GM18502 (cell line): ENCODE measurements around the gene ADK.
"Not testable (repeated sequence)": the region's sequence is repeated elsewhere in the genome, so short reads cannot be mapped to it uniquely, and the experiment has no call there.

Experiments used
- ATAC-seq: cut with Tn5 transposase; IDR thresholded peaks from one replicate; pipeline ENCODE4 v1.9.1; 2021; ENCODE audit warnings: mild to moderate bottlenecking; ENCODE audit not compliant: unreplicated experiment, poor library complexity

Gene ADK

DNA sequence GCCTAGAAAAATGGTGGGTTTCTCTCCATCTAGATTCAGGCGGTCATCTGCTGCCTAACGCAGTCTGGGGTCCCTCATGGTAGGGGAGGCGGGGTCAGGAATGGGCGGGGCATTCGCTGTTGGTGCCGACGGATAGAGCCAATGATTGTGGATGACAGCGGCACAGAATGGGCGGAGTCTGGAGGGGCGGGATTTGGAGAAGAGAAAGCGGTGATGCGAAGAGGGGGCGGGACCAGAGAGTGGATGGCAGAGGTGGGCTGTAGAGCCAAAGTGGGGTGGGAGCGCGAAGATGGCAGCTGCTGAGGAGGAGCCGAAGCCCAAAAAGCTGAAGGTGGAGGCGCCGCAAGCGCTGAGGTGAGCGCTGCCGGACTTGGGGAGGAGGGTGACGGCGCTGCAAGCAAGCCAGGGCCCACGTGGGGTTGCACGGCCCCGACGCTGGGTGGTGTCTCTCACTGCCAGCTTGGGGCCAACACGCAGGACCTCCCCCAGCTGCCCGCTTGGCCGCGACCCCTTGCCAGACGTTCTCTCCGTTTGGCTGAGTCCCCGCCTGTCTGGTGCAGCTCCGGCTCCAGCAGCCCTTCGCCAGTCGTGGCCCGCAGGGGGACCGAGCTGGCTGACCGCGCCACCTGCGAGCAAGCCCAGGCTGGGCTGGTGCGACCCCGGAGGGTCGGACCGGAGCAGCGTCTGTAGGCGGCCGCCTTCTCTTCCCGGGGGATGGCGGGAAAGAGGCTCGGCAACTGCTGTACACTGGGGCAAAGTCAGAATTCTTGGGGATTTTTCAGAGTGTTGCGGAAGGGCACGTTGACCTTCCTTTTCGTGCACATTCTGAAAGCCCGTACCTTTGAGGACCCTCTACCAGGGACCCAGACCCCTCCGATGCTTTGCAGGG is at the start of gene ADK:
ADK (plus strand) TSS at position 232 of the 889 bp plus-strand sequence; CDS start at position 290, 58 bp downstream.
- ATAC-seq: peak; percentile 86

DNA sequence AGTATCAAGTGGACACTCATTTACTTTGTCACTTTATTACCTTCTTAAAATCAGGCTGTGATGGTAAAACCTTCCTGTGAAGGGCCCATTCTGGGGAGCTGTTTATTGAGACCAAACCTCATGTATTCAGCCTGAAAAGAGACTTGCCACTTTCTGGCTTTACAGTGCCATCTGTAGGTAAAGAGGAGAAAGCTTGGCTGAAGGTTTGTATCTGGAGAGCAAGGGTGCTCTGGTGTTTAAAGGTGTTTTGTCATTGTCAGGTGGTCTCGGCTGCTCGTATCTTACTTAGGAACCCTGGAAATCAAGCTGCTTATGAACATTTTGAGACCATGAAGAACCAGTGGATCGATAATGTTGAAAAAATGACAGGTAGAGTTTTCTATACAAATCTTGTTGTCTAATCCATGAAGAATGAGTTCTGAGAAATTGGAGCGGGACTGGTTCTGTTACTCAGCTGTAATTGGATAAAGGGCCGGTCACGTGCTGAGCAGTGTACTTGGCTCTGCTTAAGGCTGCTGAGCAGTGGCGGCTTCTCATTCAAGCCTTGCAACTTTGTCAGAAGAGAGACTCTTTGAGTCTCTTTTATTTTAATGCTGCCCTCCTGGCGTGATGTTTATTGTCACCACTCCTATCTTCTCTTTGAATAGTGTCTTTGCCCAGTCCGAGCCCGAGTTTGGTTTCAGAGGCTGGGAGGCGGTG is 47.3 kb upstream of the ADK start:
- ATAC-seq: no peak

GRCh38 chr10:74104480-74104879 is 46.5 kb upstream of the ADK start:
- ATAC-seq: no peak

- no peak for ATAC-seq
Observed at GRCh38 chr10:74104996-74105395, 46.0 kb upstream of the ADK start.

GRCh38 chr10:74107391-74107790 is 43.6 kb upstream of the ADK start:
- no peak for ATAC-seq

DNA sequence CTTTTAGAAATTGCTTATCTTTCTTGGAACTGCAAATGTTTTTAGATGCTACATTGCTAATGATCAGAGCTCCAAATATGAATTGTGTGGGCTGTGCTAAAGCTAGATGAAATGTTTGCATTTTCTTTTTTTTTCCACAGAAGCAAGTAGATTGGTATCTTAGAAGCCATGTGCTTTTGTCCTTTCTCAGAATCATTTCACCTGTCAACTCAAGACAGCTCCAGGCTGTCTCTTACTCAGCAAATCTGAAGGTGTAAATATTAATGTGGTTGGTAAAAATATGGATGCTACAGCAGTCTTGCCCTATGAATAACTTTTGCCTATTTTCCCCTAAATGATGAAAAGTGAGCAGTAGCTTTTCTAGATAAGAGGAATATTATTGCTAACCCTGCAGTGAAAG is 41.6 kb upstream of the ADK start:
- no peak for ATAC-seq

GRCh38 chr10:74110120-74110519 is 40.9 kb upstream of the ADK start:
- ATAC-seq: no peak

GRCh38 chr10:74111799-74112198 is 39.2 kb upstream of the ADK start:
- no peak for ATAC-seq

DNA sequence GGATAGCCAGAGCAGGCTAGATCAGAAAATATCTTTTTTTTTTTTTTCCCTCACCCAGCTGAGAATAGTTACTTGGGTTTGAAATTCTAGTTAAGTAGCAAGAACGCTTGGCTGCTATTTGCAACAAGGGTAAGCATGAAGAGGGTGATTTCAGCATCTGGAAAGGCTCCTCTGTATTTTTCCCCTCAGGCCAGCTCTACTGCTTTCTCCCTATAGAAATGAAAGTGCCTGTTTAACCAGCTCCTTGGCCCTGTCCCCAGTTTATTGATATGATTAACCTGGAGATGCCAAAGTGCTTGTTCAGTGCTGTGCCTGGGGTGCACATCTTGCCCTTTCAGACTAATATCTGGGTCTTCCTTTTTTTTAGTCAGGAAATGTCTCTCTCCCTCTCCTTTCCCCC is 37.5 kb upstream of the ADK start:
- no peak for ATAC-seq

GRCh38 chr10:74114041-74114448 is 37.0 kb upstream of the ADK start:
- ATAC-seq: no peak

GRCh38 chr10:74117738-74118137 is 33.3 kb upstream of the ADK start:
- ATAC-seq: peak; percentile 52

DNA sequence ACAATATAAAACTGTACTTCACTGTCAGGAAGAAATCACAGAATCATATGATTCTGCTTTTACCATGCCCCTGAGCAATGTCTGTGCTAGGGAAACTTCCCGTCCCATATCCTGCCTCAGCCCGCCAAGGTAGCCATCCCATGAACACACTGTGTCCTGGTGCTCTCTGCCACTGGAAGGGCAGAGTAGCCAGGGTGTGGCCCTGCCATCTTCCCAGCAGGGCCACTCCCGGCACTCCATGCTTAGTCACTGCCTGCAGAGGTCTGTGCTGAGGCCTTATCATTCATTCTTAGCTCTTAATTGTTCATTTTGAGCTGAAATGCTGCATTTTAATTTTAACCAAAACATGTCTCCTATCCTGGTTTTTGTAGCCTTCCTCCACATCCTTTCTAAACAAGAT is 32.2 kb upstream of the ADK start:
- no peak for ATAC-seq

DNA sequence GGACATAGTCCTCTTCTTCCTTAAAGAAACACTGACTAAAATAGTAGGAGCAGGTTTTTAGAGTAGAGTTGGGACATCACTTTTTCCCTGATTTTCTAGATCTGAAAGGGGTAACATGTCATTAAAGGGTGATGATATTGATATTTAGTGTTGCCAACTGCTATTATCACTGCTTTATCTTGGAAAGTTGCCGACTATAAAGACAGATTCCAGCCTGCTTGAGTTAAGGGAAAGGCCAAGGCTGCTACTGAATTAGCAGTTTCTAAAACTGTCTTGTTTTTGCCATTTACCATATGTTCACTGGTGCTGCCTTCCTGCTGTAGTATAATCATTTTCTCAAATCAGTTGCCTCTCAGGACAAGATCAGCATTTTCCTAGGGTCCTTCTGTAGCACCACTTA is 30.1 kb upstream of the ADK start:
- ATAC-seq: no peak

DNA sequence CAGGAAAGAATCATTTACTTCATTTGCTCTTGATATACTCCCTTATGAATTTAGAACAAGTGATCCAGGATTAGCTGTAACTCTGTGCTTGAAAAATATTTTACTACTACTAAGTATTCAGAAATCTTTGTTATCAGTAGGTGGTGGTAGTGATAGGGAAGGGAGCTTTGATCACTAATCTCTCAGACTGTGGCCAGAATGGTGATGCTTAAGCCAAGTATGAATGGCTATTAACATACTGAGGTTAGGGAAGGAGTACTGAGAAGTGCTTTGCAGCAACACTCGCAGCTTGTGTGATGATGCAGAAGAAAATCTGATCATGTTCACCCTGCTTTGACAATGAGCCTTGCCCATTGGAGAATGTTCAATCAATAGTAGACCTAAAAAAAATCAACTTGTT is 29.7 kb upstream of the ADK start:
- ATAC-seq: no peak

GRCh38 chr10:74122060-74122459 is 29.0 kb upstream of the ADK start:
- no peak for ATAC-seq

DNA sequence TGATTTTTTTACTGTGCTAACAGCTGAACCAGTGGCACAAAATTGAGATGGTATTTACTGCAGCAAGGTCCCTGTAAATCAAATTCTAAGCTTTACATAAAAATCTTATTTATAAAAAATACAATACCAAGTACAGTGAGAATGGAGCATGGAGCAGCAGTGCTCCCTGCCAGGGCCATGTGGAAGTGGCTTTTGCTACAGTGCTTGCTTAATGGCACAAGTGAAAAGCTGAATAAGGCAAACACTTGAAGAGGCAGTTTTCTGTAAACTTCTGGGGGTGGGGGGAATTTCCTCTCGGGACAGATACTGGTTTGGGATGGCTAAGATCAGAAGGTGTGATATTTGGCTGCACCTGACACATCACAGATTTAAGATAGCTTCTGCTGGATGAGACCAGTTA is 27.9 kb upstream of the ADK start:
- no peak for ATAC-seq

GRCh38 chr10:74133923-74134820 is 16.8 kb upstream of the ADK start:
- ATAC-seq: no peak

DNA sequence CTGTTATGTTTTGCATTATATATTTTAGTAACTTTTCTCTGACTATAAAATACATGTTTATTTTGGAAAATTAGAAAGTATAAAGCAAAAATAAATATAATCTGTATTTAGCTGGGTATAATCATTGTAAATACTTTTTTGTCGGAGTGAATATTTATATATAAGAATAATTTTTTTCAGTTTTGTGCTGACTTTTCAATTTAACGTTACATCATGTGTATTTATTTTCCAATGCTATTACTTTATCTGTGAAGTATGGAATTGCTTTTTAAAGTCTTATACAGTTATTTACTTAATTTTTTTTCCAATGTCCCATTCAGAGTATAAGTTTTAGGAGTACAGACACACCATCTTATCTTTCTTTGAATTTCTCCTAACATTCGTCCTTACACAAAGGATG is 15.6 kb upstream of the ADK start:
- ATAC-seq: no peak

DNA sequence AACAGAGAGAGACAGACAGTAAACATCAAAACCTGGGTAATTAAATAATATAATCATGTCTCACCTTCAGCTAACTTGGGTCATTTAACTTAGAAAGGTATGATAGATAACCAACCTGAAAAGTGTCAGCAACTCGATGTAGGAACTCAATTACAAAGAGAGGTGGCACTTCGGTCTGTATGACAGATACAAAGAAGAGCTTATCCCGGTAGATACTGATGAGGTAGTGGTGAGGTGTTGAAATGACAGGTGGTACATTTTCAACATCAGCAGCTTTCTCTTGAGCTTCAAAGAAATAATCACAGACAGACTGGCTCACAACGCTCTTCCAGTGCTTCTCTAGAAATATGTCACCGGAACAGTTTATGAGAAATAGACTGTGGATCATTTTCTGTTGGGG is 13.0 kb upstream of the ADK start:
- ATAC-seq: no peak

- ATAC-seq: not testable (repeated sequence)
Observed at GRCh38 chr10:74138596-74138995, 12.4 kb upstream of the ADK start.

GRCh38 chr10:74139981-74140380 is 11.0 kb upstream of the ADK start:
- no peak for ATAC-seq
